ENCODE results near the gene CITED1. TPM values are rescaled to one million over a fixed set of nuclear protein-coding genes. Genes with fewer than 3 reads are reported as not detected.

Gene CITED1
- total and polyA plus RNA-seq, 2 donors (not counting 3 experiments of a cell fraction or from before 2014, with no cell fraction given): not detected

DNA sequence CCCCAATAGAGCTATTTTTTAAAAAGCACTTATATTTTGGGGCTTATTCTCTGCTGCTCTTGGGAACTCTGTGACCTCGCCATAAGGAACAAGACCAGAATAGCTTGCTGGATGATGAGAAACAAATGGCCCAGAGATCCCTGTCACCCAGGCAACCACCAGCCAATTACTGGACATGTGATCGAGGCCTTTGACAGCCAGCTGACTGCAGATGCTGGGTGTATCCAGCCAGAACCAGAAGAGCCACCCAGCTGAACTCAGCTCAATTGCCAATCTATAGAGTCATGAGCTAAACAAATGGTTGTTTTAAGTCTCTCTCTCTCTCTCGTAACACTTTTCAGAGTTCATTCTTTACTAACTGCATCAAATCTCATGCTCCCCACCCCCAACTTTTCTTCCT, 24.4 kb upstream of the CITED1 start:
- POLR2A ChIA-PET: no interaction called here
- Histone ChIP-seq H3K4me3 (replicated peaks in 1 of 3; ENCODE audit: insufficient read depth in 1 of 3, low read depth in 1 of 3, low read length in 3 of 3) (no peak overlapping the region), H3K4me1 (ENCODE audit: control insufficient read depth, extremely low read depth, insufficient read depth, low read length) (no peaks in the 10 kb centered on the region), H3K27ac (ENCODE audit: insufficient read depth, low read depth, low read length) (no peak overlapping the region), H3K79me2 (ENCODE audit: control insufficient read depth, insufficient read depth, low read length) (no peaks in the 10 kb centered on the region), H3K4me2 (ENCODE audit: insufficient read depth, low read length) (no peak overlapping the region), H2AFZ (ENCODE audit: low read depth, low read length) (no peak overlapping the region), H3K9ac (replicated peaks; ENCODE audit: extremely low read depth, insufficient read depth, low read length) (no peak overlapping the region), H3K36me3 (ENCODE audit: control insufficient read depth in 2 of 2, extremely low read depth in 1 of 2, insufficient read depth in 2 of 2, low read length in 2 of 2) (no peaks in the 10 kb centered on the region), H3K27me3 (ENCODE audit: control insufficient read depth in 2 of 2, insufficient read depth in 2 of 2, low read length in 2 of 2) (no peaks in the 10 kb centered on the region), H4K20me1 (replicated peaks; ENCODE audit: control insufficient read depth, extremely low read depth, insufficient read depth, low read length) (no peaks in the 10 kb centered on the region), H3K9me3 (replicated peaks; ENCODE audit: control insufficient read depth, insufficient read depth, low read length) (no peaks in the 10 kb centered on the region), H3K9me1 (replicated peaks; ENCODE audit: control insufficient read depth, extremely low read depth, insufficient read depth, low read length) (no peaks in the 10 kb centered on the region)
- DNase-seq (ENCODE audit: low read depth, low spot score) (no peak), FAIRE-seq (no peak)
- no TSS peak for BruUV-seq (replicated peaks)
- dilution Hi-C loops (cut with MboI; ENCODE audit: extremely low pct_ligation_motif_present, low sequenced_read_pairs): no loop called here
- CTCF ChIA-PET: no interaction called here
- intact Hi-C loops (cut with micrococcal nuclease): no loop called here
- no peak for TF ChIP-seq EZH2 (IDR thresholded peaks at IDR 0.05; ENCODE audit: borderline replicate concordance, low read depth, low read length, severe bottlenecking)
- TF ChIP-seq JUN (IDR thresholded peaks at IDR 0.05; ENCODE audit: borderline replicate concordance, insufficient read depth, insufficient read length, low read depth): no peak
- TF ChIP-seq MYC (IDR thresholded peaks at IDR 0.05; ENCODE audit: low read depth, low read length): no peak
- no peak for TF ChIP-seq GATA2 (IDR thresholded peaks at IDR 0.05; ENCODE audit: insufficient read depth, insufficient read length, low read depth, low read length)
- TF ChIP-seq FOS (IDR thresholded peaks at IDR 0.05; ENCODE audit: borderline replicate concordance, insufficient read depth, low read length): no peak
- TF ChIP-seq POLR2A (IDR thresholded peaks at IDR 0.05; ENCODE audit: low read depth, low read length): no peak
- no peak for TF ChIP-seq POLR2AphosphoS5 (IDR thresholded peaks at IDR 0.05; ENCODE audit: insufficient read depth, low read depth, low read length)
- TF ChIP-seq, protein P1, sequence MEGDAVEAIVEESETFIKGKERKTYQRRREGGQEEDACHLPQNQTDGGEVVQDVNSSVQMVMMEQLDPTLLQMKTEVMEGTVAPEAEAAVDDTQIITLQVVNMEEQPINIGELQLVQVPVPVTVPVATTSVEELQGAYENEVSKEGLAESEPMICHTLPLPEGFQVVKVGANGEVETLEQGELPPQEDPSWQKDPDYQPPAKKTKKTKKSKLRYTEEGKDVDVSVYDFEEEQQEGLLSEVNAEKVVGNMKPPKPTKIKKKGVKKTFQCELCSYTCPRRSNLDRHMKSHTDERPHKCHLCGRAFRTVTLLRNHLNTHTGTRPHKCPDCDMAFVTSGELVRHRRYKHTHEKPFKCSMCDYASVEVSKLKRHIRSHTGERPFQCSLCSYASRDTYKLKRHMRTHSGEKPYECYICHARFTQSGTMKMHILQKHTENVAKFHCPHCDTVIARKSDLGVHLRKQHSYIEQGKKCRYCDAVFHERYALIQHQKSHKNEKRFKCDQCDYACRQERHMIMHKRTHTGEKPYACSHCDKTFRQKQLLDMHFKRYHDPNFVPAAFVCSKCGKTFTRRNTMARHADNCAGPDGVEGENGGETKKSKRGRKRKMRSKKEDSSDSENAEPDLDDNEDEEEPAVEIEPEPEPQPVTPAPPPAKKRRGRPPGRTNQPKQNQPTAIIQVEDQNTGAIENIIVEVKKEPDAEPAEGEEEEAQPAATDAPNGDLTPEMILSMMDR (IDR thresholded peaks at IDR 0.05; ENCODE audit: extremely low read depth in 1 of 2, insufficient read depth in 1 of 2, low read depth in 1 of 2, low read length in 2 of 2): no peak
- TF ChIP-seq, protein P2, sequence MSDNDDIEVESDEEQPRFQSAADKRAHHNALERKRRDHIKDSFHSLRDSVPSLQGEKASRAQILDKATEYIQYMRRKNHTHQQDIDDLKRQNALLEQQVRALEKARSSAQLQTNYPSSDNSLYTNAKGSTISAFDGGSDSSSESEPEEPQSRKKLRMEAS (IDR thresholded peaks at IDR 0.05; ENCODE audit: insufficient read depth, insufficient read length): no peak
